ENCODE results near the gene BGLAP.
A peak's percentile ranks its signal among the peaks of the same experiment; 100 is the strongest.
"Not testable (repeated sequence)": the region's sequence is repeated elsewhere in the genome, so short reads cannot be mapped to it uniquely, and the experiment has no call there.

Gene BGLAP

GRCh38 chr1:156241926-156242325 lies at the start of gene BGLAP:
Gene BGLAP, plus strand, starts transcription at chr1:156242184. Its CDS starts 48 bp downstream, at chr1:156242232.
- DNase-seq (ENCODE audit: low spot score) = no peak

- no peak for DNase-seq (ENCODE audit: low spot score)
These were observed 48.8 kb upstream of the BGLAP start for GRCh38 chr1:156193208-156193487.

GRCh38 chr1:156193488-156194299 lies 48.3 kb upstream of the BGLAP start, which contains the start of gene SLC25A44:
Gene SLC25A44, plus strand, starts transcription at chr1:156194104. Its CDS starts 5,744 bp downstream, at chr1:156199848.
- peak; percentile 99 for DNase-seq (ENCODE audit: low spot score)

GRCh38 chr1:156194300-156194652 lies 47.7 kb upstream of the BGLAP start:
- DNase-seq (ENCODE audit: low spot score) = no peak

GRCh38 chr1:156195853-156196252 lies 46.1 kb upstream of the BGLAP start:
- no peak for DNase-seq (ENCODE audit: low spot score)

- DNase-seq (ENCODE audit: low spot score) = no peak
These were observed 45.5 kb upstream of the BGLAP start for GRCh38 chr1:156196445-156196844.

GRCh38 chr1:156198831-156199349 lies 43.1 kb upstream of the BGLAP start:
- no peak for DNase-seq (ENCODE audit: low spot score)

- no peak for DNase-seq (ENCODE audit: low spot score)
These were observed 41.9 kb upstream of the BGLAP start for GRCh38 chr1:156200044-156200443.

- no peak for DNase-seq (ENCODE audit: low spot score)
These were observed 38.7 kb upstream of the BGLAP start for GRCh38 chr1:156203331-156203730.

GRCh38 chr1:156204686-156205085 lies 37.3 kb upstream of the BGLAP start:
- DNase-seq (ENCODE audit: low spot score) = no peak

- no peak for DNase-seq (ENCODE audit: low spot score)
These were observed 30.7 kb upstream of the BGLAP start for GRCh38 chr1:156211243-156211642.

- DNase-seq (ENCODE audit: low spot score) = no peak
These were observed 29.9 kb upstream of the BGLAP start for GRCh38 chr1:156212130-156212529.

- peak; percentile 97 for DNase-seq (ENCODE audit: low spot score)
These were observed 28.9 kb upstream of the BGLAP start, which contains the start of gene PMF1 for GRCh38 chr1:156212833-156213643. Gene PMF1, plus strand, starts transcription at chr1:156213007. Its CDS starts 9 bp downstream, at chr1:156213016.

- DNase-seq (ENCODE audit: low spot score) = no peak
These were observed 28.4 kb upstream of the BGLAP start for GRCh38 chr1:156213644-156213966.

GRCh38 chr1:156214024-156214748 lies 27.8 kb upstream of the BGLAP start:
- DNase-seq (ENCODE audit: low spot score) = no peak

GRCh38 chr1:156216361-156217086 lies 25.5 kb upstream of the BGLAP start:
- not testable (repeated sequence) for DNase-seq (ENCODE audit: low spot score)

GRCh38 chr1:156217871-156218270 lies 24.1 kb upstream of the BGLAP start:
- DNase-seq (ENCODE audit: low spot score) = no peak

- no peak for DNase-seq (ENCODE audit: low spot score)
These were observed 21.8 kb upstream of the BGLAP start for GRCh38 chr1:156220226-156220625.

GRCh38 chr1:156221986-156222692 lies 19.8 kb upstream of the BGLAP start:
- DNase-seq (ENCODE audit: low spot score) = no peak

GRCh38 chr1:156225677-156226014 lies 16.3 kb upstream of the BGLAP start:
- DNase-seq (ENCODE audit: low spot score) = no peak

- no peak for DNase-seq (ENCODE audit: low spot score)
These were observed 15.9 kb upstream of the BGLAP start for GRCh38 chr1:156226116-156226538.
